ENCODE measurements around the gene RAI14.

GRCh38 chr5:34847056-34847455, 190.9 kb downstream of the RAI14 start:
- TF ChIP-seq CTCF (IDR thresholded peaks at IDR 0.05), result no peak
- TF ChIP-seq POLR2A (IDR thresholded peaks at IDR 0.05), result no peak

Measured in lower leg skin (tissue), 3 donors.